ENCODE measurements around the gene PNMA1. TPM values are rescaled to one million over a fixed set of nuclear protein-coding genes. Genes with fewer than 3 reads are reported as not detected.
A peak's percentile ranks its signal among the peaks of the same experiment; 100 is the strongest.

Gene PNMA1
- total RNA-seq, 1 donor from 2014 or later, result 72.0 TPM

DNA sequence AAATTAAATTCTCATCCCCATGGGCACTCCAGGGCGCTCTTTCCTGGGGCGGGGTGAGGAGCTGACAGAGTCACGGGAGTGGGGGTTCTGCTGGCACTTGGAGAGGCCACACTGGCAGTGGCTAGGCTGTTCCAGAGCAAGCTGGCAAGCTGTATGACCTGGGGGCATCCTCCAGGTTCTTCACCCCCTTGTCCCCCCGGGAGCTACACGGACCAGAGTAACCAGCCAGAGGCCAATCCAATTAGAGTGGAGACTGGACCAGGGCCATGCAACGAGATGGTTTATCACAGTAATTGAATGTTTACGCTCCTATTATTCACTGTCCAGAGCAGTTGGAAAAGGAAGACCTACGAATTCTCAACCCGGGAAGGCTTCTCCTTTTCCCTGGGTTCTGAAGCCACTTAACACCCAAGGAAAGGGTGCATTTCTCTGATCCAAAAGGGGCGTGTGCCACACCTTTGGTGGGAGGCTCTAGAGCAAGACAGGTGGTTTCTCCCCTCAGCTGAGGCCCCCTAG lies 43.8 kb upstream of the PNMA1 start:
- Mint-ChIP-seq H3K36me3 (ENCODE audit: low read depth) (no peaks in the 10 kb centered on the region), H3K4me1 (ENCODE audit: low read depth) (peaks cover 81% of the 10 kb centered on the region), H3K9me3 (ENCODE audit: low read depth) (no peaks in the 10 kb centered on the region), H3K27ac (ENCODE audit: unreplicated experiment) (peak overlapping the region; percentile 99), H3K4me3 (ENCODE audit: unreplicated experiment) (peak overlapping the region; percentile 79), H3K27me3 (ENCODE audit: low read depth) (no peaks in the 10 kb centered on the region)
- TF ChIP-seq, protein P1, sequence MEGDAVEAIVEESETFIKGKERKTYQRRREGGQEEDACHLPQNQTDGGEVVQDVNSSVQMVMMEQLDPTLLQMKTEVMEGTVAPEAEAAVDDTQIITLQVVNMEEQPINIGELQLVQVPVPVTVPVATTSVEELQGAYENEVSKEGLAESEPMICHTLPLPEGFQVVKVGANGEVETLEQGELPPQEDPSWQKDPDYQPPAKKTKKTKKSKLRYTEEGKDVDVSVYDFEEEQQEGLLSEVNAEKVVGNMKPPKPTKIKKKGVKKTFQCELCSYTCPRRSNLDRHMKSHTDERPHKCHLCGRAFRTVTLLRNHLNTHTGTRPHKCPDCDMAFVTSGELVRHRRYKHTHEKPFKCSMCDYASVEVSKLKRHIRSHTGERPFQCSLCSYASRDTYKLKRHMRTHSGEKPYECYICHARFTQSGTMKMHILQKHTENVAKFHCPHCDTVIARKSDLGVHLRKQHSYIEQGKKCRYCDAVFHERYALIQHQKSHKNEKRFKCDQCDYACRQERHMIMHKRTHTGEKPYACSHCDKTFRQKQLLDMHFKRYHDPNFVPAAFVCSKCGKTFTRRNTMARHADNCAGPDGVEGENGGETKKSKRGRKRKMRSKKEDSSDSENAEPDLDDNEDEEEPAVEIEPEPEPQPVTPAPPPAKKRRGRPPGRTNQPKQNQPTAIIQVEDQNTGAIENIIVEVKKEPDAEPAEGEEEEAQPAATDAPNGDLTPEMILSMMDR (IDR thresholded peaks at IDR 0.05), result no peak
- DNase-seq (ENCODE audit: low spot score), result no peak

DNA sequence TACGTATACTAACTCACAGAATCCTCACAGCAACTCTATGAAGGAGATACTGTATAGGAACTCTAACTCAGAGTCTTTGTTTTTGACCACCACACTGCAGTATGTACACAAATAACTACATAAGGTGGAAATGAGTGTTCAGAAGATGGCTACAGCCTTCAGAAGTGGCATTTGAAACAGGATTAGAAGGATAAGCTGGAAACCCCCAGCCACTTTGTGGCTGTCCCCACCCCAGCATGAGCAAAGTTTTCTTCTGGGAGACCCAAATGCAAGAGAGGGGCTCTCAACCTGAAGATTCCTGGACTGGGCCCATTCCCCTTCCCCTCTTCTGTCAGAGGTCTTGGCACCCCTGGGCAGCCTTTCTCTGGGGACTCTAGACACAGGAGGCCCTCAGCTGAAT lies 43.2 kb upstream of the PNMA1 start:
- Mint-ChIP-seq H3K27me3 (ENCODE audit: low read depth) (no peaks in the 10 kb centered on the region), H3K27ac (ENCODE audit: unreplicated experiment) (peak overlapping the region; percentile 99), H3K9me3 (ENCODE audit: low read depth) (no peaks in the 10 kb centered on the region), H3K4me1 (ENCODE audit: low read depth) (peaks cover 83% of the 10 kb centered on the region), H3K36me3 (ENCODE audit: low read depth) (no peaks in the 10 kb centered on the region), H3K4me3 (ENCODE audit: unreplicated experiment) (peak overlapping the region; percentile 79)
- TF ChIP-seq, protein P1 (IDR thresholded peaks at IDR 0.05), result no peak
- no peak for DNase-seq (ENCODE audit: low spot score)

DNA sequence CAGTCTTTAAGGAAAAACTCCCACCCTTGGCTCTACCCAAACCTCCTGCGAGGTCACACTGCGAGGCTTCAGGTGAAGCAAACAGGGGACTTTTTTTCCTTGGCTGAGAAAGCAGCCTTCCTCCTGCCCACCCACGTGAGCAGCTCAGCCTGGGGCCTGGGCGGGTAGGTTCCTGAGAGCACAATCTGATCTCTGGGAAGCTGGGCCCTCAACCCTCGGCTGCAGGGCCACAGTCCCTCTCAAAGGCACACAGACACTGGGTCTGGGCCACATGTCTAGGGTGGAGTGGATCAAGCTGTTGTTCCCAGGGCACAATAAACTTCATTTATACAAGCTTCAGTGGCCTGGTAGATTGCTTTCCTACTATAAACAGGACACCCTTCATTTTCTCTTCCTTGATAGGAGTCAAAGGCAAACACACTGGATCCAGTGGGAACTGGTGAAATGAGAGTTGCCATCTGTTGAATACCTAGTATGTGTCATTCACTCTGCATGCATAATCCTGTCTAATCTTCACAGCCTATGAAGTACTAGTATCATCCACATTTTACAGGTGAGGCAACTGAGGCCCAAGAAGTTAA lies 41.3 kb upstream of the PNMA1 start:
- peak overlapping the region; percentile 59 for H3K4me3 Mint-ChIP-seq (ENCODE audit: unreplicated experiment)
- peak overlapping the region; percentile 99 for H3K27ac Mint-ChIP-seq (ENCODE audit: unreplicated experiment)

DNA sequence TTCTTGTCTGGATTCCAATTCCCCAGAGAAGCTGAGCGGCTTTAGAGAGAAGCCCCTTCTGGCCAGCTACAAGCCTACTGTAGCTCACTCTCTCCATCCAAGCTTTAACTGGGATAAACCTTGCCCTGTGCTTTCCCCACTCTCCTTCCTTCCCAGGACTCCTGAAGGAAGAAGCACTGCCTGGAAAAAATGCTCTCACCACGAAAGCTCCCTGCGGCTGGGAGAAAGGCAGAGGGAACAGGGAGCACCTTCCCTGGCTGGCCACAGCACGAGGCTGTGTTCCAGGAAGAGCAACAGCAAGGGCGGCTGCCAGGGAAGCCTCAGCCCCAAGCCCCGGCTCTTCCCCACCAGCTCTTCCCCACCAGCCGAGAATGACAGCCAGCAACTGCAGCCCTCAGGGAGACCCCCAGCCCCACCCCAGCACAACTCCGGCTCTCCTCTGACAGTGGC lies 40.8 kb upstream of the PNMA1 start:
- no peaks in the 10 kb centered on the region for H3K9me3 Mint-ChIP-seq (ENCODE audit: low read depth)
- DNase-seq (ENCODE audit: low spot score), result no peak
- no peaks in the 10 kb centered on the region for H3K36me3 Mint-ChIP-seq (ENCODE audit: low read depth)
- TF ChIP-seq, protein P1 (IDR thresholded peaks at IDR 0.05), result no peak
- H3K27ac Mint-ChIP-seq (ENCODE audit: unreplicated experiment), result peak overlapping the region; percentile 99
- H3K4me1 Mint-ChIP-seq (ENCODE audit: low read depth), result peaks cover 88% of the 10 kb centered on the region
- H3K27me3 Mint-ChIP-seq (ENCODE audit: low read depth), result no peaks in the 10 kb centered on the region
- peak overlapping the region; percentile 59 for H3K4me3 Mint-ChIP-seq (ENCODE audit: unreplicated experiment)

More for the DNA sequence above, 41.3 kb upstream of the PNMA1 start:
- no peak for DNase-seq (ENCODE audit: low spot score)
- no peaks in the 10 kb centered on the region for H3K27me3 Mint-ChIP-seq (ENCODE audit: low read depth)
- H3K4me1 Mint-ChIP-seq (ENCODE audit: low read depth), result peaks cover 86% of the 10 kb centered on the region
- H3K36me3 Mint-ChIP-seq (ENCODE audit: low read depth), result no peaks in the 10 kb centered on the region
- no peaks in the 10 kb centered on the region for H3K9me3 Mint-ChIP-seq (ENCODE audit: low read depth)
- TF ChIP-seq, protein P1 (IDR thresholded peaks at IDR 0.05), result no peak

DNA sequence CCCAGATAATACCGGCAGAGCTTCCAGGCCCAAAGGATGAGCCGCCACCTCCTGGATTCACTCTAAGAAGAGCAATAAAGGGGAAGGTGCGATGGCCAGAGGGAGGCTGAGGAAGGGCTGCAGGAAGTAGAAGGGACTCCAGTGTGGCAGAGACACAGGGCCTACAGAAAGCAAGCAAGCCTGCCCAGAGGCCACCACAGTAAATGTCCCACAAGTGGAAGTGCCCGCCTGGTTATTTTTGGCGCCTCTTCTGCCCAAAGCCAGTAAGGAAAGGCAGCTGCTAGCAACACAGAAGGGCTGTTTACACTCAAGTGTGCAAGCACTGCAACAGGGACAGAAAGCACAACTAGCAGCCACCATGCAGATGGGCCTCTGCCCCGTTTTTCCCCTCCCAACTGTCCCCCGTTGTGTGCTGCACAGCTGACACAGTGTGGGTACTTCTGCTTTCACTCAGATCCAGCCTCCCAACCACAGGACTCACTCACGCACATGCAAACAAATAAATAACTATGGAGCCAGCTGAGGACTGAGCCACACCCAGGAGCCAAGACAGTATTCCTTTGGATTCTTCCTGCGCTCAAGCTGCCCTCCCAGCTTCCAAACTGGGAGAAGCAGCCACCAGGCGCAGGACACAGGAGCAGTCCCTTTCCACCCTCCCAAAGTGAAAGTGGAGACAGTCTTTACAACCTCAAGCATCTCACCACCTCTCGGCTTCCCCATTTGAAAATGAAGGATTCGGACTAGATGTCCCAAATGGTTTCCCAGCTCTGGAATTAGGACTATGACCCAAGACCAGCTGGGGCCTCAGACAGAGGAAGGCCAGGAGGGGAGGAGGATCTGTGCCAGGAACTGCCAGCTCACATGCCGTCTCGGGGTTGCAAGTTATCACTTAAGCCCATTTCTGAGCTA lies 40.0 kb upstream of the PNMA1 start:
- no peaks in the 10 kb centered on the region for H3K27me3 Mint-ChIP-seq (ENCODE audit: low read depth)
- peaks cover 96% of the 10 kb centered on the region for H3K4me1 Mint-ChIP-seq (ENCODE audit: low read depth)
- H3K4me3 Mint-ChIP-seq (ENCODE audit: unreplicated experiment), result peak overlapping the region; percentile 59
- no peak for DNase-seq (ENCODE audit: low spot score)
- H3K9me3 Mint-ChIP-seq (ENCODE audit: low read depth), result no peaks in the 10 kb centered on the region
- H3K27ac Mint-ChIP-seq (ENCODE audit: unreplicated experiment), result peak overlapping the region; percentile 99
- no peaks in the 10 kb centered on the region for H3K36me3 Mint-ChIP-seq (ENCODE audit: low read depth)
- TF ChIP-seq, protein P1 (IDR thresholded peaks at IDR 0.05), result no peak

Measured in chondrocyte (in vitro differentiated cells).